ENCODE data around the gene CDCA5.

DNA sequence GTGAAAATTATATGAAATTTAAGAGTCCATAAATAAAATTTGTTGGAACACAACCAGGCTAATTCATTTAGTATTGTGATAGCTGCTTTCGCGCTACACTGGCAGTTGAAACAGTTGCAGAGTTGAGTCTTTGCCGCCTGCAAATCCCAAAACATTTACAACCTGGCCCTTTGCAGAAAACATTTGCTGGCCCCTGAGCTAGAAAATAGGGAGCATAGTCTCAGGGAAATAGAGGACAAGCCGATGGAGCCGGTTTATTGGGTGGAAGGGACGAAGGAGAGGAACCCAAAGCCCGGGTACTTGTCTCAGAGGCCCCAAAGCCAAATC lies 43.4 kb downstream of the CDCA5 start:
- TF ChIP-seq, protein P1, sequence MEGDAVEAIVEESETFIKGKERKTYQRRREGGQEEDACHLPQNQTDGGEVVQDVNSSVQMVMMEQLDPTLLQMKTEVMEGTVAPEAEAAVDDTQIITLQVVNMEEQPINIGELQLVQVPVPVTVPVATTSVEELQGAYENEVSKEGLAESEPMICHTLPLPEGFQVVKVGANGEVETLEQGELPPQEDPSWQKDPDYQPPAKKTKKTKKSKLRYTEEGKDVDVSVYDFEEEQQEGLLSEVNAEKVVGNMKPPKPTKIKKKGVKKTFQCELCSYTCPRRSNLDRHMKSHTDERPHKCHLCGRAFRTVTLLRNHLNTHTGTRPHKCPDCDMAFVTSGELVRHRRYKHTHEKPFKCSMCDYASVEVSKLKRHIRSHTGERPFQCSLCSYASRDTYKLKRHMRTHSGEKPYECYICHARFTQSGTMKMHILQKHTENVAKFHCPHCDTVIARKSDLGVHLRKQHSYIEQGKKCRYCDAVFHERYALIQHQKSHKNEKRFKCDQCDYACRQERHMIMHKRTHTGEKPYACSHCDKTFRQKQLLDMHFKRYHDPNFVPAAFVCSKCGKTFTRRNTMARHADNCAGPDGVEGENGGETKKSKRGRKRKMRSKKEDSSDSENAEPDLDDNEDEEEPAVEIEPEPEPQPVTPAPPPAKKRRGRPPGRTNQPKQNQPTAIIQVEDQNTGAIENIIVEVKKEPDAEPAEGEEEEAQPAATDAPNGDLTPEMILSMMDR (IDR thresholded peaks at IDR 0.05), result no peak
- TF ChIP-seq POLR2A (IDR thresholded peaks at IDR 0.05), result no peak
